Suppressor macrophage treated with lipopolysaccharide for 1 hour (primary cell): ENCODE measurements around the gene TMEM108.

Experiments used
- DNase-seq, 3 donors: peaks; one replicate each; pipeline ENCODE4 v3.0.0-alpha.2; 2020 to 2022

The TMEM108 gene

DNA sequence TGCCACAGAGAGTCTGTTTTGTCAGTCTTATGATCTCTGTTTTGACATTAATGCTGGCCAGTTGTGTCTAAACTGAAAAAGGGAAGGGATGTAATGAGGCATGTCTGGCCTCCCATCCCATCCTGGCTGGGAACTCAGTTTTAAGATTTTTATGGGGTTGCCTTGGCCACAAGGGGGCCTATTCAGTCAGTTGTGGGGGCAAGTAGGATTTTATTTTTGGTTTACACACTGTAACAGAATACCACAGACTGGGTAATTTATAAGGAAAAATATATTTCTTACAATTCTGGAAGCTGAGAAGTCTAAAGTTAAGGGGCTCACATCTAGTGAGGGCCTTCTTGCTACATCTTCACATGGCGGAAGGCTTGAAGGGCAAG is 129.8 kb downstream of the TMEM108 start:
- DNase-seq: no peak

DNA sequence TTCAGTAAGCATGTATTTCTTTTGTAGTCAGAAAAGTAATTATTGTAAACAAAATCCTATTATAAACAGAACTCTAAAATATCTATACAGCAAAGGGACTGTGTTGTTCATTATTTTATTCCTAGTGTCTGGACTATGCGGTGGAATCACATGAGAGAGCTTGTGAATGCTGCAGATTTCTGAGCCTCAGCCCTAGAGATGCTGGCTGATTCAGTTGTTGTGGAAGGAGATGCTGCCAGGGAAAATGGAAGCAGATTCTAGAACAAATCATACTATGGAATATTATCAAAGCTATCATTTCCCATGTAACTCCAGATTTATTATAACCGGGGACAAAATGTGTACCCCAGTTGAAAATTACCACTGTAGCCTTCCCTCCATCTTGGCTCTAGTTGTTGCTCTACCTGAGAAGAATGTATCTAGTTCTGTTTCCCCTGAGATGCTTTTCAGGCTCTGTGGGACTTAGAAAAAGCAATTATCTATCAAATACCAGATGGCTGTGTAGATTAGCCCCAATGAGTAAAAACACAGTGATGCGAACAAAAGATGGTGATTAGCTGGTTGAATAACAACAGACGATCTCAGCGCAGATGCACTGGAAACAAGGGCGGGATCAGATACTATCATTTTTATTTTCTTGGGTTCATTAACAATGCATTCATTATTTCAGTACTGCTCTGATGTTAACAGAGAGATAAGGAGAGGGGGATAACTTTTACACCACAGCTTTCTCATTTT is 131.3 kb downstream of the TMEM108 start:
- no peak for DNase-seq

DNA sequence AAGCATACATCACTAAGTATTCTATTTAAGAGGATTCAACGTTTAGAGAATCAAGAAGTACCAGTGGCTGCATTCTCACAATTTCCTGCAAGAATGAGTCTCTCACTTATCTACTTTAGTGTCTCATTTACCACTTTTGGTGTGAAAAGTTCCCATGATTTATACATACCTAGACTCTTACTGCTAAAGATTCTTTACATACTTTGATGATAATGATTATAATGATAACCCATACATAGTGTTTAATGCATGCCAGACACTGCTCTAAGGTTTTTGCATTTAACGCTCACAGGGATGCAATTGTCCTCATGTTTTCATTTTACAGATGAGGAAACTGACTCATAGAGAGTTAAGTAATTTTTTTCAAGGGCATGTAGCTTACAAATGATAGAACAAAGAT is 133.6 kb downstream of the TMEM108 start:
- no peak for DNase-seq

DNA sequence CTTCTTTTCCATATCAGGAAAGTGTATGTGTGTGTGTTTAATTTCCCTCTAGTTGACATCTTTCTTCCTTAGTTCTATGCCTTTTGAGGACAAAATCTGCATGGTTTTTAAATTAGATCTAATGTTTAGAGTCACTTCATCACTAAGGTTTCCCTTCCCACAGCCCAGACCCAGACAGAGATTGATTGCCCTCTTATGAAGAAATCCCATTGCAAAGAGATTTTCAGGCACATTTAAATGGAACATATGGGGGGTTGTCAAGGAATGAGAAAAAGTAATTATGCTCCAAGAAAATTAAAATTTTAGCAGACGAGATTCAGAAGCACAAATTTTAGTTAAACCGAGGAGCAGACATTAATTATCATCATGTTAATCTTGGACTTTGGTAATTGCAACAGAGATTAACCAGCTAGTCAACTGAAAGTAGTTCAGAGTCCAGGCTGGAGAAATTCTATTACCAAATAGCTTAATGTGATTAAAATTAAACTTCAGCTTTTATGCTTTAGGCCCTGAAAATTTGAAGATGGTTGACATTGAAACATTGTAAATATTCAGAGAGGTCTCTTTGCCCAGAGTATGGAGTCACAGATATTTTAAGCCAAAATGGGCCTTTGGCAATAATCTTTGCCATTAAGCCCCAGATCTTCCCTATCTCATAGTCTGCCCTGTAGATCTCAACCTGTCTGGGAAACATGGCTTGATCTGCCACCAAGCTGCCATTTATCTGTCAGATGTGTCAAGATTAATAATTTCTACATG is 143.4 kb downstream of the TMEM108 start:
- DNase-seq: no peak

DNA sequence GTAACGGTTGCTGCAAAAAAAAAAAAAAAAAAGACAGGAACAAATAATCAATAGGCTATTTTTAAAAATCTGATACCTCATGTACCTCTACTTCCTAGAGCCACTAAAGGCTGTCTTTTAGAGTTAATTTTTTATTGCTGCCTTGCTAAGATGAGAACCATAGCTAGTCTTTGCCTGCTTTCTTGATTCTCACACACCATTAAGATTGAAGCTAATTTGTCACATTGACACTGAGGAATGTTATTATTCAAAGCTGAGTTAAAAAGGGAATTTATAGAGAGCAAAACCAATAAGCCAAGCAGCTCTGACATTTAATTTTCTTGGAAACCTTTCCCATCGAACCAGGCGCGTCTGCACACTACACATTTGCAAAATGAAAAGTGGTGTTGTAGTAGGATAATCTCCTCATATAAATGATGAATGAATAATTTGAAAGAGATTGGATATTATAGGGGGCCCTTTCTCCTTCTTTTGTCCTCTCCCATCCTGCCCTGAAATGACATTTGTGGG is 149.7 kb downstream of the TMEM108 start:
- DNase-seq: no peak

DNA sequence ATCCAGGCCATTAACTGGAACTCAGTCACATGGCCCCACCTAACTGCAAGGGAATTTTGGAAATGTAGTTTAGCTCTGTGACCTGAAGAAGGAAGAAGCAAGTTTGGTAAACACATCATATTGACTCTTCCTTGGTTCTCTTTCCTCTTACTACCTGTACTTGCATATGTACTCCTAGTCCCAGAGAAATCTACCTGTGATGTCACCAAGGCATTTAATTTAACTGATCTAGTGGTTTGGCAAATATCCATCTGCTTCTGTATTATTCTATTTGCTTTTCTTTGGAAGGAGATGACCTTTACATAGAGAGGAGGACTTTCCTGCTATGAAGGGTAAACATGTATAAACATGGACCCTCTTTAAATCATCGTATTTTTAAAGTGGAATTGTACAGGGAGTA is 150.8 kb downstream of the TMEM108 start:
- no peak for DNase-seq

DNA sequence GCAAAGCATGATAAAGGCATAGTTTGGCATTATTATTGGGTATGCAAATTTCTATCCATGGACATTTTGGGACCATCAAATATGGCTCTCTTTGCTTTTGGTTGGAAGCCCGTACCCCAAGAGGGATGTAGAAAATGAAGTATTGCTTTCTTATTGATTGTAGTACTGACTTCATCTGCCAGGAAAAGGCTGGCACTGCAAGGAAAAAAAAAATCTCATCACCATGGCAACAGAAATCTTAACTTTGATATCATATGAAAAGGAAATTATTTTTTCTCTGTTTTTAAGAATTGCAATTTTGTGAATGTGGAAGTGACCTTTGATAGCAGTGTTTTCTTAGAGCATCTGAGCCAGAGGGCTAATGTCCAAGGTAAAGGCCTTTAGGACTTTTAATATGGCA is 151.7 kb downstream of the TMEM108 start:
- DNase-seq: no peak

DNA sequence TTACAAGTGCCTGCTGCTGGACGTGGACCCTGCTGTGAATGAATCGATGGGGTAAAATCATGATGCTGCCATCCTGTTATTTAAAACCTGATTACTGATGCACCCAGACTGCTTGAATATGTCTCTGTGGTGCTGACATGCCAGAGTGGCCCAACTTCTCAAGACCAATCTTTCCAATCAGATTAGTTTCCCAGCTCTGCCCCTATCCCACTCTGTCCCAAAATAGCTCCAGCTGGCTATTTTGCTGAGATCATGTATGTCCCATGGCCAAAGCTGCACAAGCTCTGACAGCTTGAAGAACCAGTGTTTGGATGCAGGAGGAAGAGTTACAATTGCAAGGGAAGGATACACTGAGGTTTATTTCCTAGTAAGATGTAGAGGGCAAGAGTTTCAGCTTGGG is 153.6 kb downstream of the TMEM108 start:
- DNase-seq: no peak

DNA sequence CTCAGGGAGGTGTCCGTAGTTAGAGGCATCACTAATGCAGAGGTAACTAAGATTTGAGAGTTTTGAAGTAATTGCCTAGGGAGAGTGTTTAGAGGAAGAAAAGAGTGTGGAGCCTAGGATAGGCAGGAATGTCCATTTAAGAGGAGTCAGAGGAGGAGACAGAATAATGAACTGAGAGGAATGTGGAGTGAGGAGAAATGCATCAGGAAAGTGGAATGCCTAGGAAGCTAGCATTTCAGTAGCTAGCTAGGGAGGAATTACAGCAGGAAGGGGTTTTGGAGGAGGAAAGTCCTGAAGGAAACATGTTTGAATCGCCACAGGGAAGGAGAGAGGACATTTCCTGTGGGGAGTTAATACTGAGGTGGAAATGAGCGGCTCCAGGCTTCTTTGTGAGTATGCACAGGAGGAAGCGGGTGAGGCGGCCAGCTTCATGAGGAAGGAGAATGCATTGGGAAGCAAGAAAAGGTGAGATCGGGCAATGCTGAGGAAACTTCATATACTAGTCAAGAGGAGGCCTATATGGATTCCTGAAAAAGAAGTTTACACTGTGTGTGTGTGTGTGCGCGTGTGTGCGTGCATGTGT is 154.3 kb downstream of the TMEM108 start:
- no peak for DNase-seq

DNA sequence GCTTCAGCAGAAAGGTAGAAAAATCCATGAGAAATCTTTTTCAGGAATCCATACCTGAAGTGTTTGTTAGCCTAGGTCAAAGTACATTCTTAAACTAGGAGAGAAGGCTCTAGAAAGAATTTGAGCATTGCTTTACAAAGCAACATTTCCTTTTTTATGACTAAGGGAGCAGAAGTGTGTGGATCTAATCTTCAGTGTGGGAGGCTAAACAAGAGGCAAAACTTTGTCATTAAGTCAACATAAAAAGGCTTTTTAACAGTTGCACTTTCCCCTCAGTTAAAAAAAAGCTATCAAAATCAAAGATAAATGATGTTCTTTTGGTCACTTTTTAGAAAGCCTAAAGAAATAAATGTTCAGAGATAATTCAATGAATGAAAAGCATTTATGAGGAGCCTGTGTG is 154.8 kb downstream of the TMEM108 start:
- DNase-seq: no peak

DNA sequence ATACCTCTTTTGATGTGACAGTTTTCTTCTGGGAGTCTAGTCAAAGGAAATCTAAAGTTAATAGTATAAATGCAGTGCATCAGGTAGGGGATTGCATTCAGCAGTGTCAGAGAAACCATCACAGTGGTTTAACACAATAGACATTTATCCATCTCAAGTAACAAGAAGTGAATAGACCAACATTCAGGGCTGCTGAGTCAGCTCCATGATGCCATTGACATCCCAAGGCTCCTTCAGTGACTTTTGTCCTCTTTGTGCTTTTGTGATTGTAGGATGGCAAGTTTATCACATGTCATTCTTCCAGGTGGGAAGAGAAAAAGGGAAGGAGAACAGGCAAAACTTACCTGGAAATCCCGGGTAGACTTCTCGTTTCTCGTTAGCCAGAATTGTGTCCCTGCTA is 158.3 kb downstream of the TMEM108 start:
- no peak for DNase-seq

DNA sequence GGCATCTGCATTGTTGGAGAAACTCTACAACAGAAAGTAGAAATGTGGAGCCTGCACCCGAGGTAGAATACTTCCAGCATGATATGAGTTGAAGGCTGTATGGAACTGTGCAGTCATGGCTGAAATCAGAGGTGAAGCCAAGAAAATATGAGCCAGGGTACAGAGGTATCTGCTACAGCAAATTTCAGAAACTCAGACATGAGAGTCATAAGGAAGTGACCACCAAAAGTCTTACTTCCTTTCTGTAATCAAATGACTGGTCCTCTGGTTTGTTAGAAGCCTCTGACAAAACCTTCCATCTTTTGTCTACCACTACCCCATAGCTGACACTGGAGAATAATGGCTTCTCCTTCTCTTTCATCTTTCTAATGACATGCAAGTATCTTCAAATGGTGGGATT is 159.4 kb downstream of the TMEM108 start:
- no peak for DNase-seq

DNA sequence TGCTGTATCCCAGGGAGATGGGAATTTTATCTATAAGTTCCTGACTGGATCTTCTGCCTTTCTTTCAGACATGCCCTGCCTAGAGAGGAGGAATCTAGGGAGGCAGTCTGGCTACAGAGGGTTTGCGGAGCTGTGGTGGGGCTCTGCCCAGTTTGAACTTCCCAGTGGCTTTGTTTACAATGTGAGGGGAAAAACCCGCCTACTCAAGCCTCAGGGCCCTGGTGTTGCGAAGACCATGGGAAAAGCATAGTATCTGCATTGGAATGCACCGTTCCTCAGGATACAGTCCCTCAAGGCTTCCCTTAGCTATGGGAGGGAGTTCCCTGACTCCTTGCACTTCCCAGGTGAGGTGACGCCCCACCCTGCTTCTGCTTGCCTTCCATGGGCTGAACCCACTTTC is 168.7 kb downstream of the TMEM108 start:
- no peak for DNase-seq

DNA sequence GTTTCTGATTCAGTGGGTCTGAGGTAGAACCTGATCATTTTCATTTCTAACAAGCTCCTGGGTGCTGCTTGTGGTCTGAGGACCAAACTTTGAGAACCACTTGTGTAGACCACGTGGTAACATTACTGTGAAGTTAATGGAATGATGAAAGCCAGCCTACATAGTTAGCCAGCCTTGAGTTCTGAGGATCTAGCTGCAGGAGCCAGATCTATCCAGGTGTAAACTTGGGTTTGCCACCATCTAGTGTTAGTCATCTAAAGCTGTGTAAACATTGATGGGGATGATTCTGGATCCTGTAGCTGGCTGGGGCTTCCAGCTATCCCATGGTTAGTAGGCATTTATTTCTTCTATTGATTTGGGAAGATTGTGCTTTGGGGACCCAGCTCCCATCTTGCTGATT is 170.0 kb downstream of the TMEM108 start:
- no peak for DNase-seq

DNA sequence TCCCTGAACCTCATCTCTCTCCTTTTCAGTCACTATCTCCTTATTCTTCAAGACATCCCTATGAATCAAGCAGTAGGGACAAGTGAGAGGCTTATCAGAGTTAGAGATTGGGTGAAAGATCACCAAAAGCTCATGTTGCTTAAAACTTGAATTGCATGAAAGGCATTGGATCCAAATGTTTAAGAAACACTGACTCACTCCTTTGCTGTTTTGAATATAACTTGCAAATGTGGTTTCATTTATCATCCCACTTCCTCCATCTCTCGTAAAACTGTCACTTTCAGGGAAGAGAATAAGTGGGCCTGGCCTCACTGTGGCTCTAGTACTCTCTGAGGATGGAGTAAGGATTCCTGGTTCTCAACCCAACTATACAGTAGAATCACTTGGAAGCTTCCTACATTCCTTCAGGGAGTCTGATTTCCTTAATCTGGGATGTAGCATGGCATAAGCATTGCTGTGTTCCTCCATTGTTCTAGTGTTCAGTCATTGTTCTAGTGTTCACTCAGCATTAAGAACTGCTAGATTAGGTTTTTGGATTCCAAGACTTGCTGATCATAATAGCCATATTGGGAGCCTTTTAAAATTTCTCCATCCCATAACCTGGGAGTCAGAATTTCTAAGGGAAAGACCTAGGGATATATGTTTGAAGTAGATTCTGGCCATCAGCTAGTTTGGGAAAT is 171.8 kb downstream of the TMEM108 start:
- DNase-seq: peak; percentile 45 to 75 (median 68)

DNA sequence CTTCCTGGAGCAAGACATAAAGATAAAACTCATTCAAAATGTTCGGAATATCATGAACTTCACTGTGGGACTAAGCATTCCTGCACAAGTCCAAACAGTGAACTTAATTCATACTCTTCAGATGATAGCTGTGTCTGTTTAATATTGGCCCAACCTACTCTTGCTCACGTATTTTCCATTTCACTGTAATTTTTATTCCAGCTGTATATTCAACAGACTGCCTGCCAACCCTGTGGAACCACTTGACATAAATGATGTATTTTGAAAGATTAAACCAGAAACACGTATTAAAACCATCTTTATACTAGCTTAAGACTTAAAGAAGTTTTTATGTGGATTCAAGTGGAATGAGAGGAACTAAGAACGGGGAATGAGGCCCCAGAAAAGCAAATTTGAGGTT is 172.5 kb downstream of the TMEM108 start:
- DNase-seq: no peak

DNA sequence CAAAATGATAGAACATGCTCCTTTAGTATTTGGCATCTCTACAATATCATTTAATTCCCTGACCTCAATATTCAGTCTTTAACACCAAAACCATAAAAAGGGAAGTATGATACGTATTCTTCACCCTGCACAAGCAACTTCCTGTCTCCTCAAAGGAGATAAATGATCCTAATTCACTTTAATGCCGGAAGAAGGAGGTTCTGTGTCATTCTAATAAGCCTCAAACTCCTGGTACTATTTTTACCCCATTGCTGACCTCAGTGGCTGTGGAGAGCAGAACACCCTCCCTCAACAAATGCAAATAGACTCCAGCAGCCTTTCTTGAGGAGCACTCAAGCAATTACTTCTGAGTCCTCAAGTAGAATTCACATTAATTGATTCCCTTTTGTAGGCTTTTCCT is 173.3 kb downstream of the TMEM108 start:
- peak; percentile 30 to 51 (median 46) for DNase-seq

DNA sequence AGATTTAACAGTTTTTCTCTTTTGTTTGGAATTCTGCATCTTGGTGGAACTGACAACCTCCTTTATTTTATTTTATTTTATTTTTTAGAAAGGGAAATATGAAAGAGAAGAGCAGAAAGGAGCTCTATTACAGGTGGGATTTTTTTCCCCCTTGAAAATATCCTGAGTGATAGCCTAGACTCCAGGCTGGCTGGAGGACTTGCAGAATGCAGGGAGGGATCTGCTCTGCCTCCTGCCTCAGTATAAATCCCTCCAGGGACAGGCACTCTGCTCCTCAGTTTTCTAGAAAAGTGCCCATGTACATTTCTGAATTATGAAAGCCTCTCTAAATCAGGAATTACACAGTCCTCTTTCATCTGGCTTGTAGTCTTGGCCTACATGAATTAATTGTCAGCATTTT is 173.7 kb downstream of the TMEM108 start:
- peak in 1 of 3 donors; percentile 15 for DNase-seq

DNA sequence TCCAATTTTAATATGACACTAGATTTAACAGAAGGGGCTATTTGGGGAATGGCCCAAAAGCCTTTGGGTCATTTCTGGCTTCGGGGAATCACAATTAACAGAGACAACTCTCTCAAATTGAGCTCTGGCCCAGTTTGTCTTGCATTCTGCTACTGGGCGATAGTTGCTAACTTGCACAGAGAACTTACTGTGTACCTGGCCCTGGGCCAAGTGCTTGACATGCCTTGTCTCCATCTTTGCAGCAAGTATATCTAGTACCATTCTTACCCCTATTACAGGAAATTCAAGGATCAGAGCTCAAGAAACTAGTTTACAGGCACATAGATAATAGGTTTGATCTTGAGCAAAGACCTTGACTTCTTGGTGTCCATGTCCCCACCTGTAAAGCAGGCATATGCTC is 175.7 kb downstream of the TMEM108 start:
- DNase-seq: no peak

DNA sequence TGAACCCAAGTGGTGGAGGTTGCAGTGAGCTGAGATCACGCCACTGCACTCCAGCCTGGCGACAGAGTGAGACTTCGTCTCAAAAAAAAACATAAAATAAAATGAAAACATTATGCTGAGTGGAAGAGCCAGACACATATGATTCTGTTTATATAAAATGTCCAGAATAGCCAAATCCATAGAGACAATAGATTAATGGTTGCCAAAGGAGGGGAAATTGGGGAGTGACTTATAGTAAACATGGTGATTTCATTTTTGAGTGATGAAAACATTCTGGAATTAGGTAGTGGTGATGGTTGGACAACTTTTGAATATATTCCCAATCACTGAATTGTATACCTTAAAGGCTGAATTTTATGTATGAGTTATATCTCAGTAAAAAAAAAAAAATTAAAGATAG is 189.6 kb downstream of the TMEM108 start:
- DNase-seq: no peak

DNA sequence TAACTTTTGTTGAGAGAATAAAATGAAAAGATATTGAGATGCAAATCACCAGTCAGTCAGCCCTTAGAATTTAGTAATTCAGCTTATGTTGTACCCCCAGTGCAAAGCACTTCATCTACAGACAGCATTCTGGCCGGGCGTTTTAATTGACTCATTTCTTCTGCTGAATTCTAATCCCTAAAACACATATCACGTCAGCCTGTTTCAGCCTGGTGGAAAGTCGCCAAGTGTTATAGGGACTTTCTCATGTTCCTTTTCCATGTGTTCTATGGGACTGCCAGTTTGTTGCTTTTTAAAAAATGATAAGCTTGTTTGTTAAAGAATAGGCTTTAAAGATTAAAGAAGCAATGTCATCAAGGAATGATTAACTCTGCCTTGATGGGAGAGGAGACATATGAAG is 192.0 kb downstream of the TMEM108 start:
- DNase-seq: no peak

DNA sequence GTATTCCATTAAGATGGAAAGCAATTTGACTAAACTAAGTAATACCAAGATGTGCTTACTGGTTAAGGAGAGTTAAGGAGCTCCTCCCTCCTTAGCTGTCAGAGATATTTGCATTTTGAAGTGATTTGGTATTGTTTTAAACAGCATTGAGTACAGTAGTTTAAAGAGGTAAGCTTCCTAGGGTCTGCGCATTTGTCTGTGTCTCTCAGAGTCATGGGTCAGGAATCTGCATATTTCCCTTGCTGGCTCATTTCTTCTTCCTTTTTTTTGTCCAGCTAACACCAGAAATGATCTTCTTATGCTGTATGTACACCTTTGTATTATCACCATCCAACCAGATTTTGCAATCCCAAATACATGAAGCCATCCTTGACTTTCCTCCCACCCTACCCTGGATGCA is 198.7 kb downstream of the TMEM108 start:
- DNase-seq: no peak

DNA sequence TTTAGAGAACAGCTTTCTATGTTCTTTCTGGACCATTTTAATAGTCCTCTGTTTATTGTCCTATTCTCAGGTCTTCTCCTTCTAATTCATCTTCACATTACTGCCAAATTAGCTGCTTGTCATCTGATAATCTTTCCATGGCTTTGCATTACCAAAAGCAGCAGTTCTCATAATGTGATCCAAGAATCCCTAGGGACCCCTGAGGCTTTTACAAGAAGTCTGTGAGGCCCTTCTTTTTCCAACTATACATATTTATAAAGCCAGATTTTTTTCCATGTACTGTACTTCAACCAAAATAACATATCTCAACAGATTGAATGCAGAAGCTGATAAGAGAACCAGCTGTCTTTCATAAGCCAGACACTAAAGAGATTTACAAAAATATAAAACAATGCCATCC is 199.2 kb downstream of the TMEM108 start:
- DNase-seq: no peak

DNA sequence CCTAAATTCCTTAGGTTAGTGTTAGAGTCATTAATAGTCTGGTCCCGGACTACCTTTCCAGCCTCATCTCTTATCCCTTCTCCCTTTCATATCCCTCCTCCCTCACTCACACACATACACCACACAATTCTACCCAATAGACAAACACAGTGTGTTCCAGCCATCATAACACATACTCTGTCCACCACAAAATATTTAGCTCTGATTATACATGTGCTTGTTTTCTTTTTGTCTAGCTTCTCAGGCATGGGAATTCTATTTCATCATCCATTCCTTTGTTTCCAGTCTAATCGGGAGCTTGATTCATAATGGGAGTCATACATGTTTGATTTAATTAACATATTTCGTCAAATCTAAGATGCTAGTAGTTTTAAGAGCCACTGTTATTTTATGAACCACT is 199.8 kb downstream of the TMEM108 start:
- no peak for DNase-seq
